GM12874 (cell line): ENCODE measurements around the gene CLIC4.

Experiments used
- TF ChIP-seq, protein P1 (sequence below): IDR thresholded peaks from 2 replicates; pipeline ENCODE4 v1.5.1; 2011; ENCODE audit warnings: low read depth, mild to moderate bottlenecking, control low read depth, low read length, moderate library complexity; ENCODE audit not compliant: insufficient read depth

CLIC4 gene

DNA sequence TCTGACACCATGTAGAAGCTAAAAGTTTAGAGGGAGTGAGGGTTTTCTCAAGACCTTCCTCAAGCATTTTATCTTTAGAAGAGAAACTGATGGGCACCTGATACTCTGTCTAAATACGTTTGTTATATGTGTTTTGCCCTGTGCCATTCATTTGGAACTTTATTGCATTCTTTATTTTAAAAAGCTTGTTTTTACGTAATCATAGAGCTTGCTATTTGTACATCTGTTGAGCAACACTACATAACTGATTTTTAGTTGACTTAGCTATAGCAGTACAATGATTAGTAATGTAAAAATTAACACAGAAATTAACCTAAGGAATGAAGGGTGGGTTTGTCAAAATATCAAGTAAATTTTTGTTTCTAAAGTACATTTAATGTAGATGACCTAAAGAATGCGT, 96.3 kb downstream of the CLIC4 start:
- TF ChIP-seq, protein P1, sequence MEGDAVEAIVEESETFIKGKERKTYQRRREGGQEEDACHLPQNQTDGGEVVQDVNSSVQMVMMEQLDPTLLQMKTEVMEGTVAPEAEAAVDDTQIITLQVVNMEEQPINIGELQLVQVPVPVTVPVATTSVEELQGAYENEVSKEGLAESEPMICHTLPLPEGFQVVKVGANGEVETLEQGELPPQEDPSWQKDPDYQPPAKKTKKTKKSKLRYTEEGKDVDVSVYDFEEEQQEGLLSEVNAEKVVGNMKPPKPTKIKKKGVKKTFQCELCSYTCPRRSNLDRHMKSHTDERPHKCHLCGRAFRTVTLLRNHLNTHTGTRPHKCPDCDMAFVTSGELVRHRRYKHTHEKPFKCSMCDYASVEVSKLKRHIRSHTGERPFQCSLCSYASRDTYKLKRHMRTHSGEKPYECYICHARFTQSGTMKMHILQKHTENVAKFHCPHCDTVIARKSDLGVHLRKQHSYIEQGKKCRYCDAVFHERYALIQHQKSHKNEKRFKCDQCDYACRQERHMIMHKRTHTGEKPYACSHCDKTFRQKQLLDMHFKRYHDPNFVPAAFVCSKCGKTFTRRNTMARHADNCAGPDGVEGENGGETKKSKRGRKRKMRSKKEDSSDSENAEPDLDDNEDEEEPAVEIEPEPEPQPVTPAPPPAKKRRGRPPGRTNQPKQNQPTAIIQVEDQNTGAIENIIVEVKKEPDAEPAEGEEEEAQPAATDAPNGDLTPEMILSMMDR: no peak

DNA sequence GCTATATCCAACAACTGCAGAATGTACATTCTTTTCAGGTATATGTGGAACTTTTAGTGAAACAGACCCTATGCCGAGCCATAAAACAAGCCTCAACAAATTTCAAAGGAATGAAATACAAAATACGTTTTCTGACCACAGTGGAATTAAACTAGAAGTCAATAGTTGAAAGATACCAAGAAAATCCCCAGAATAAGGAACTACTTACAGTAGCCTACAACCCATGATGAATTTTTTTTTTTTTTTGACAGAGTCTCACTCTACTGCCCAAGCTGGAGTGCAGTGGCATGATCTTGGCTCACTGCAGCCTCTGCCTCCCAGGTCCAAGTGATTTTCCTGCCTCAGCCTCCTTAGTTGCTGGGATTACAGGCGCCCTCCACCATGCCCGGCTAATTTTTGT, 101.4 kb downstream of the CLIC4 start:
- TF ChIP-seq, protein P1: no peak

- TF ChIP-seq, protein P1: peak; percentile 97
Observed at GRCh38 chr1:24847995-24848881, 103.0 kb downstream of the CLIC4 start.

DNA sequence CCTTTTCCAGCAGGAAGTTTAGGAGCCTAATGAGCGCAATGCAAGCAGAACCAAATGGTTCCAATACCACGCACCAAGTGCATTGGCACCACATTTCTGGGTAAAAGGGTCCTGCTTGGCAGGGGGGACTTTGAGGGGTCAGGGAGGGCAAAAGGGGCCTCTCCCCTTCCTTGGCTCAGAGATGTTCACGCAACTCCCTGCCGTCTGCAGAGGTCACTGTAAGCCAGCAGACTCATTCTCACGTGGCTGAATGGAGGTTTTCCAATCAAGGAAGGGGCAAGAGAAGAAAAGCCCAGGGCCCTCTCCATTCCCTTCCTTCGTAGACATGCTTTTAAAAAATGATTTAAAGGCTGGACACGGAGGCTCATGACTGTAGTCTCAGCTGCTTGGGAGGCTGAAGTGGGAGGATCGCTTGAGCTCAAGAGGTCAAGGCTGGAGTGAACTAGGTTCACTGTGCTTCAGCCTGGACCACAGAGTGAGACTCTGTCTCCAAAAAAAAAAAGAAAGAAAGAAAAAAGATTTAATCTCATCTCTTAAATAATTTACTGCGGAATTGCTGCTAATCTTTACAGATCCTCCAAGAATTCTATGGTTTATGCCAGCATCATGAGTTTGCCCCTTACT, 104.5 kb downstream of the CLIC4 start:
- TF ChIP-seq, protein P1: peak; percentile 54

DNA sequence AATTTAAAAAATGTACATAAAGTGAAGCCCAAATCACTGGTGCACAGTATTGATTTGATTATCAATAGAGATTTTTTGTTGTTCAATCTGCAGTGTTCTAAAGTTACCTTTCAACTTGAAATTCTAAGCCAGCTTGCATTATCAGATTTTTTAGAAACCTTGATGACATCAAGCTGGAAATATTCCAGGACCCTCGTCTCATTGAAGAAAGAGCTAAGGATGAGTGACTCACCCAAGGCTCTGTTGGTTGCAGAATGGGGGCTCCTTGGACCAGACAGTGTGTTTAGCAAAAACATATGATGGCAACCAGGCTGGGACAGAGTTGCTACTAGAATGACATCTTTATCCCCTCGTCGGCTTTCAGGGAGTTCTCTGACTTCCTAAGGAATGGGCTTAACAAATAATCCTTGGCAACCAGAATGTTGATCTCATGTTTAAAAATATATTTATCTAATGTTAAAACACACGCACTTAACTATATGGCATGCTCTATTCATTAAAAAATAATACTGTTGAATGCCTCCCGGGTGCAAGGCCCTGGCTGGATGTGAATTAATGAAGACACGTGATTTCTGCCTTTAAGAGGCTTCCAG, 105.2 kb downstream of the CLIC4 start:
- TF ChIP-seq, protein P1: no peak

DNA sequence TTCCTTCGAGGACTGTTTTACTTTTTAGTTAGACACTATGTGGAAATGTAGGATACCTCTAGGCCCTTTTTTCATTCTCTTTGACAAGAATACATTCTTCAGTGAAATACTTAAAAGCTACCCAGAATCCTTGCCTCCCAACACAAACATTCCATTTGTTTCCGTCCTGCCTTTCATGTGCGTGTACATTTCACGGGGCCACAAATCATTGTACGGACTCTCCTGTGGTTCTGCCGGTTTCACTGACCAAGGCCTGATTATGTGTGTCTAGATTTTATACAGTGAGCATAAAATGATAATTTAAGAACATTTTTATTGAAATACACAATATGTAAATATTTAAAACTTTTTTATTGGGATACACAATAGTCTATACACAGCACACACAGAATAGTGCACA, 108.4 kb downstream of the CLIC4 start:
- TF ChIP-seq, protein P1: no peak

- TF ChIP-seq, protein P1: no peak
Observed at GRCh38 chr1:24855474-24855873, 110.2 kb downstream of the CLIC4 start.
